Measurements from ENCODE around the gene SORCS2.

SORCS2 gene

DNA sequence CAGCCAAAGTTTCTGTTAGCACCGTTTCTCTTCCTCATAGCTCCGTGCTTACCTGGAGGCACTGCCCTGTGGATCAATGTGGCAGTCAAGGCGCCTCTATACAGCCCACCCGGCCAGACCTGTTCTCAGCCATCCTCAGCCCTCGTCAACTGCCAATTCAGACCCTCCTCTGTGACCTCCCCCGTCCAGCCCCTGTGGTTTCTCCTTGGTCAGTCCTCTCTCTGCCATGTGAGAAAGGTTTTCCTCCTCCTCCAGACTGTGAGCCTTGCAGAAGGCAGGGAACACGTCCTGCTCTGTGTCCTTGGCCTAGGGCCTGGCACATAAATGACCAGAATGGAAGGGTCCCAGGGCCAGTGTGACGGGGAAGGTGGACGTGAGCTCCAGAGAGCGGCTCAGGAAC lies 417.0 kb downstream of the SORCS2 start:
- TF ChIP-seq, protein P1, sequence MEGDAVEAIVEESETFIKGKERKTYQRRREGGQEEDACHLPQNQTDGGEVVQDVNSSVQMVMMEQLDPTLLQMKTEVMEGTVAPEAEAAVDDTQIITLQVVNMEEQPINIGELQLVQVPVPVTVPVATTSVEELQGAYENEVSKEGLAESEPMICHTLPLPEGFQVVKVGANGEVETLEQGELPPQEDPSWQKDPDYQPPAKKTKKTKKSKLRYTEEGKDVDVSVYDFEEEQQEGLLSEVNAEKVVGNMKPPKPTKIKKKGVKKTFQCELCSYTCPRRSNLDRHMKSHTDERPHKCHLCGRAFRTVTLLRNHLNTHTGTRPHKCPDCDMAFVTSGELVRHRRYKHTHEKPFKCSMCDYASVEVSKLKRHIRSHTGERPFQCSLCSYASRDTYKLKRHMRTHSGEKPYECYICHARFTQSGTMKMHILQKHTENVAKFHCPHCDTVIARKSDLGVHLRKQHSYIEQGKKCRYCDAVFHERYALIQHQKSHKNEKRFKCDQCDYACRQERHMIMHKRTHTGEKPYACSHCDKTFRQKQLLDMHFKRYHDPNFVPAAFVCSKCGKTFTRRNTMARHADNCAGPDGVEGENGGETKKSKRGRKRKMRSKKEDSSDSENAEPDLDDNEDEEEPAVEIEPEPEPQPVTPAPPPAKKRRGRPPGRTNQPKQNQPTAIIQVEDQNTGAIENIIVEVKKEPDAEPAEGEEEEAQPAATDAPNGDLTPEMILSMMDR (IDR thresholded peaks at IDR 0.05; ENCODE audit: extremely low read depth, missing control alignments) = no peak

DNA sequence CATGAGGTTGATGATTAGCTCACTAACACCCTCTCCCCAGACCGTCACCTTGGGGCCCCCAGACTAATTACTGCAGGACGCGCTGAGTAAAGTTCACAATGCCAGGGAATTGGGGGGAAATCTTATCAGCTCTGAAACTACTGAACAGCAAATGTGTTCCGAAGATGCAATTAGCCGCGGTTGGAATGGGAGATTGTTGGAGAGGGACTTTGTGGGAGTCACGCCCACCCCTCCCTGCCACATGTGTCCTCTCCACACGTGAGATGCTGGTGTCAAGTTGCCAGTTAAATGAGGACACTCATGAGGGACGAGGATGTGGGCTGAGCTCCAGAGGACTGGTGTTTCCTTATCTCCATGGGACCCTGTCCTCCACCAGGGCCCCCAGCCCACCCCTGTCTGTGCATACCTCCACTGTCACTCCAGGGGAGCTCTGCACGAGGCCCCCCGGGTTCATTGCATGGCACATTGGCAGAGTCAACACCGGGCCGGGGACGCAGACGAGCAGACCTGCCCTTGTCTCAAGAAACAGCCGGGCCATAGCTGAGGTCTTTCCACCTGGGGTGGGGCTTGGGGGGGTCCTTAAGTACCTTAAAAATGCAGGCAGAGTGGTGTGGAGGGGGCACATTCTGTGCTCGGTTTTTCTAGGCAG lies 417.8 kb downstream of the SORCS2 start:
- TF ChIP-seq, protein P1 (IDR thresholded peaks at IDR 0.05; ENCODE audit: extremely low read depth, missing control alignments) = no peak
- DNase-seq (ENCODE audit: low spot score) = no peak

More for the DNA sequence above, 417.0 kb downstream of the SORCS2 start:
- no peak for DNase-seq (ENCODE audit: low spot score)

DNA sequence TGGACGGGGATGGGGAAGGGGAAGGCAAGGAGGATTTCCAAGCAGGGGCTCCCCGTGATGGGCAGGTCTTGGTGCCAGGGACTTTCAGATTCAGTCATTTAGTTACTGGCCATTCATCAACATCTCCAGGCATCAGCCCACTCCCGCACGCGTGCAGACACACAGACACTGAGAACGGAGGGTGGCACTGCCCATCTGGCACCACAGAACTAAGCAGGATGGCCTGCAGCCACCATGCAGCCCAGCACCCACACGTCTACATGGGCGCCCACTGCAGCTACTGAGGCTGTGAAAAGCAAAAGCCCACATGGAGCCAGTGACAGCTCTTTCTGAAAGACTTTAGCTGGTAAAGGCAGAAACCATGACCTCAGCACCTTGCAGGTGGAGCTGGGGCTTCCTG lies 418.5 kb downstream of the SORCS2 start:
- TF ChIP-seq, protein P1 (IDR thresholded peaks at IDR 0.05; ENCODE audit: extremely low read depth, missing control alignments) = no peak
- no peak for DNase-seq (ENCODE audit: low spot score)

DNA sequence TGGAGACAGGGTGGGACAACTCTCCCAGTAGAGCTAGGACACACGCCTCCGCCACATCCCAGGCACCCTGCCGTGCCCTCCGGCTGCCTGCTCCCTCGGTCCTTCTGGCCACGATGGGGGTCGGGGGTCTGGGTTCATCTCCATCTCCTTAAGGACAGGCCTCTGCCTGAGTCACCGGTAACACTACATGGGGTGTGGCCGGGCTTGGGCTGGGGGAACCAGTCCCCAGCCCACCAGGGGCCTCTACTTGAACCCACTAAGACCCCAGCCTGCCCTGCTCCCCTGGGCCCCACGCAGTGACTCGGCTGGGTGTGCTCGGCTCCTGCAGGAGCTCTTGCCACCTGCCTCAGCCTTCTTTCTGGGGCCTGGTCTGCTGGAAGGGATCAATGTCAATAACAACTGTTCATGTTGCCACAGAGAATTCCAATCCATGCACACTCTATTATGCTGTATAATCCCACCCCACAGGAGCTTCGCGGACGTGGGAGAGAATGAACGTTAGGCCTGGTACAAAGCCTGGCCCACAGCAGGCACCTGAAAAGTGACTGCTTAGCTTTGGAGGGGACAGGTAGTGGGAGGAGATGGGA lies 420.1 kb downstream of the SORCS2 start:
- TF ChIP-seq, protein P1 (IDR thresholded peaks at IDR 0.05; ENCODE audit: extremely low read depth, missing control alignments) = no peak
- DNase-seq (ENCODE audit: low spot score) = no peak

DNA sequence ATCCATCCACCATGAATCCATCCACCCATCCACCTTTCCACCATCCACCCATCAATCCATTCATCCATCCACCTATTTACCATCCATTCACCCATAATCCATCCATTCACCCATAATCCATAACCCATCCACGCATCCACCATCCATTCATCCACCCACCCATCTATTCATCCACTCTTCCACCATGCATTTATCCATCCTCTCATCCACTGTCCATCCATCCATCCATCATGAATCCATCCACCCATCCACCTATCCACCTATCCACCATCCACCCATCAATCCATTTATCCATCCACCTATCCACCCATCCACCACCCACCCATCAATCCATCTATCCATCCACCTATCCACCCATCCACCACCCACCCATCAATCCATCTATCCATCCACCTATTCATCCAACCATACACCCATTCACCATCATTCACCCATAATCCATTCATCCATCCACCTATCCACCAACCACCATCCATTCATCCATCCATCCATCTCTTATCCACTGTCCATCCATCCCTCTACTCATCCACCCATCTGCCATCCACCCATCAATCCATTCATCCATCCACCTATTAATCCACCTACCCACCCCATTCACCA lies 422.1 kb downstream of the SORCS2 start:
- DNase-seq (ENCODE audit: low spot score) = no peak
- TF ChIP-seq, protein P1 (IDR thresholded peaks at IDR 0.05; ENCODE audit: extremely low read depth, missing control alignments) = no peak

DNA sequence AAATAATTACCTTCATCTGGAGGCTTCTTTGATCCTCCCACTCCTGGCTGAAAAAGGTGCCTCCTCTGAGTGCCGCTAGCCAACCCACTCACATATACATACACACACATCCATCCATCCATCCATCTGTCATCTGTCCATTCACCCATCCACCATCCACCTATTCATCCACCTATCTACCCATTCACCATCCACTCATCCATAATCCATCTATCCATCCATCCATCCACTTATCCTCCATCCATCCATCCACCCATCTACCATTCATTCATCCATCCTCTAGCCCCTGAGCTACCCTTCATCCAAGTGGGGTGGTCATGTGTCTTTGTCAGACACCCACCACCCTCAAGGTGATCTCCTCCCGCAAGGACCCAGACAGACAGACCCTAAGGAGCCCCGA lies 423.9 kb downstream of the SORCS2 start:
- TF ChIP-seq, protein P1 (IDR thresholded peaks at IDR 0.05; ENCODE audit: extremely low read depth, missing control alignments) = no peak
- no peak for DNase-seq (ENCODE audit: low spot score)

DNA sequence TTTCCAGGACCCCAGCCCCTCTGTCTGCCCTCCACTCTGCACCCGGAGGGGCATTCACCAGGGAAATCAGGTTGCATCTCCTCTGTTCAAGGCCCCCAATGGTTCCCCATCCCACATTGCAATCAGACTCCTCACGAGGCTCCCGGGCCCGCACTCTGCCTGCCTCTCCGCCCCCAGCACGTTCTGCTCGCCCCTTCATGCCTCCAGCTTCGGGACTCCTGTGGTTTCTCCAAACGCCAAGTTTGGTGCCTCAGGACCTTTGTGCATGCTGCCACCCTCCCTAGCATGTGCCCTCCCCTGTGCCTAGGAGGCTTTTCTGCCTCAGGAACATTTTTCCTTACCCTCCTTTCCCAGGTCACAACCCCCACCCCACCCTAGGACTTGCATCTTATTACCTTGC lies 426.0 kb downstream of the SORCS2 start:
- DNase-seq (ENCODE audit: low spot score) = no peak

More for the DNA sequence above, 426.0 kb downstream of the SORCS2 start:
- TF ChIP-seq, protein P1 (IDR thresholded peaks at IDR 0.05; ENCODE audit: extremely low read depth, missing control alignments) = no peak

Measured in GM20000 (cell line).